ENCODE results near the gene TAF1D.

GRCh38 chr11:93784935-93785360 is 43.7 kb upstream of the TAF1D start:
- TF ChIP-seq BHLHE40 (IDR thresholded peaks at IDR 0.05; ENCODE audit: borderline replicate concordance), result no peak
- no peak for TF ChIP-seq L3MBTL2 (conservative IDR thresholded peaks at IDR 0.05)
- no peak for TF ChIP-seq PKNOX1 (IDR thresholded peaks at IDR 0.05)
- TF ChIP-seq NFRKB (IDR thresholded peaks at IDR 0.05), result no peak

Measured in HEK293T (cell line).